Heart left ventricle (tissue), 13 donors: Measurements from ENCODE around the gene IFT122.

ENCODE experiments used
- POLR2A ChIP-seq, 2 donors: fragments of 450-650 bp; IDR thresholded peaks; one replicate each; pipeline ENCODE4 v1.6.1; 2017; ENCODE audit warnings: antibody characterized with exemption in 2 of 2, mild to moderate bottlenecking in 2 of 2, moderate library complexity in 2 of 2
- TF ChIP-seq, protein P1 (sequence below), 12 donors: fragments of 200-600 bp; sonication (generic) in 4 of 12; IDR thresholded peaks; one replicate each; pipeline versions ENCODE4 v1.5.0 to v1.8.0; 2018 to 2022; ENCODE audit warnings: antibody characterized with exemption in 12 of 12, mild to moderate bottlenecking in 5 of 12
- donor health status: ischemic (EF 13 %, LVEDD 7.1; RV severe dilation, severe dysfunction).
- donor health status: DM: no; HTN: yes; CAD: no.
- donor health status: DM: no; HTN: no; CAD: no.
- donor health status: ischemic (EF 25% LVEDD 6.9; RV normal size, moderate dysfunction).
- donor health status: ischemic (EF 25% LVEDD 5.7; RV mildly dilated, moderate dysfunction).
- donor health status: ischemic (EF 35%, LVEDD 5.7; RV mildly dilated, moderate dysfunction).
- donor health status: nonischemic (EF 11% LVEDD 7.7; RV severe dilation, severe dysfunction).
- donor health status: DM: yes; HTN: yes; CAD: no.
- donor health status: PGD.
- donor health status: ischemic (EF 29% LVEDD 5.4; RV normal size, mild dysfunction).
- donor health status: nonischemic (EF 23%, LVEDD 6.1; RV moderate dilation, normal function).

DNA sequence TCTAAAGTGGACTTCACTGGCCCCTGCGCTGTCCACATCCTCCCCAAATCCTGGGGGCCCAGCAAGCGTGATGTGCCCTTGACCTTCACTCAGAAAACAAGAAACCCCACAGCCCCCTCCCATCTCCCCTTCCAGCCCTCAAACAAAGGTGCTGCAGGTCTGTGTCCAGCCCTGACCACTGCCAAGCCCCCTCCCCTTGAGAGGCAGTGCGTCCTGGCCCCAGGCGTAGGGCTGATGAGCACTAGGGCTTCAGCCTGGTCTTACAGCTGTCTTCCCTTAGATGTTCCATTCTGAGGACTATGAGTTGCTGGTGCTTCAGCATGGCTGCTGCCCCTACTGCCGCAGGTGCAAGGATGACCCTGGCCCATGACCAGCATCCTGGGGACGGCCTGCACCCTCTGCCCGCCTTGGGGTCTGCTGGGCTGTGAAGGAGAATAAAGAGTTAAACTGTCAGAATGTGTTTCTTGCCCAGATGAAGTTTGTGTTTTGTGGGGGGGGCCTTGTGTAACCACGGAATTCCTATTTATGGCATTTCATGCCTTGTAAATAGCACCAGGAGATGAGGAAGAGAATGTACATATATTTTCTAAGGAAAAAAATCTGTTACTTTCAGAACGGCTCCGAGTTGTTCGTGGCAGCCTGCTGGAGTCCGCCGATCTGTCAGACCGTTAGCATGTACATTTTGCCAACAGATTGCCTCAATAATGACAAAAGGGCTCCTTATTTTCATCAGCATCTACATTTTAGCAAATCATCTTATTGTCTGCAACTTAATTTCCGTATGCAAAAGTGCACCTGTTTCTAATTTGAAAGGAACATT, 80.1 kb downstream of the IFT122 start:
- TF ChIP-seq, protein P1, sequence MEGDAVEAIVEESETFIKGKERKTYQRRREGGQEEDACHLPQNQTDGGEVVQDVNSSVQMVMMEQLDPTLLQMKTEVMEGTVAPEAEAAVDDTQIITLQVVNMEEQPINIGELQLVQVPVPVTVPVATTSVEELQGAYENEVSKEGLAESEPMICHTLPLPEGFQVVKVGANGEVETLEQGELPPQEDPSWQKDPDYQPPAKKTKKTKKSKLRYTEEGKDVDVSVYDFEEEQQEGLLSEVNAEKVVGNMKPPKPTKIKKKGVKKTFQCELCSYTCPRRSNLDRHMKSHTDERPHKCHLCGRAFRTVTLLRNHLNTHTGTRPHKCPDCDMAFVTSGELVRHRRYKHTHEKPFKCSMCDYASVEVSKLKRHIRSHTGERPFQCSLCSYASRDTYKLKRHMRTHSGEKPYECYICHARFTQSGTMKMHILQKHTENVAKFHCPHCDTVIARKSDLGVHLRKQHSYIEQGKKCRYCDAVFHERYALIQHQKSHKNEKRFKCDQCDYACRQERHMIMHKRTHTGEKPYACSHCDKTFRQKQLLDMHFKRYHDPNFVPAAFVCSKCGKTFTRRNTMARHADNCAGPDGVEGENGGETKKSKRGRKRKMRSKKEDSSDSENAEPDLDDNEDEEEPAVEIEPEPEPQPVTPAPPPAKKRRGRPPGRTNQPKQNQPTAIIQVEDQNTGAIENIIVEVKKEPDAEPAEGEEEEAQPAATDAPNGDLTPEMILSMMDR (IDR thresholded peaks at IDR 0.05), result no peak
- TF ChIP-seq POLR2A (IDR thresholded peaks at IDR 0.05), result no peak
